Activated CD4-positive, CD25-positive, alpha-beta regulatory T cell treated with anti-CD3 and anti-CD28 coated beads, Interleukin-2, amount 50 U/mL, for 72 hours (primary cell): ENCODE results near the gene ROBO4.

Experiments used
- DNase-seq: peaks from one replicate; pipeline ENCODE4 v3.0.0; 2021

The ROBO4 gene

DNA sequence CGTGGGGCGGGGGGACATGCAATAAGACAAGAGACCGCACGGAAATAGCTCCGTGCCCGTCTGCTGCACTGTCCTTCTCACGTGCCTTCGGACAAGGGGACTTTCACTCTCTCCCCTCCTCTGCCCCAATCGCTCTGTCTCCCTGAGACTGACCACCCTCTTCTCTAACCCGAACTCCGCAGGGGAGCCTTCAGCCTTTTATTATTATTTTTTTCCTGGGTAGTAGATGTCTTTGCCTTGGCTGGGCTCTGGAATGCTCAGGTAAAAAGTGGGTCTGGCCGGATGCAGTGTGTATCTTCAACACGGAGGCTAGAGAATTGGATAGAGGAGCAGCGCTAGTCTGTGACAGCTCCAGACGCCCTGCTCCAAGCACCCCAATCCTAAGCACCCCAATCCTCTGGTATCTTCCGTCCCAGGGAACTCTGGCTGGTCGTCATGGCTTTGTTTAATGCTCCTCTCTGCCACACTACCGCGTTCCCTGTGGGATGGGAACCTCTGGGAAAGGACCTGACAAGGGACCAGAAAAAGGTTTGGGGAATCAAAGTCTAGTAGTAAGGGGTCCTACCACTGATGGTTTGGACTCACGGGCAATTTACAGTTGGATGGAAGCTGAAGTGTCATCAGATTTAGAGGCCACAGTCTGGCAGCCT lies 57.6 kb downstream of the ROBO4 start:
- DNase-seq: no peak

DNA sequence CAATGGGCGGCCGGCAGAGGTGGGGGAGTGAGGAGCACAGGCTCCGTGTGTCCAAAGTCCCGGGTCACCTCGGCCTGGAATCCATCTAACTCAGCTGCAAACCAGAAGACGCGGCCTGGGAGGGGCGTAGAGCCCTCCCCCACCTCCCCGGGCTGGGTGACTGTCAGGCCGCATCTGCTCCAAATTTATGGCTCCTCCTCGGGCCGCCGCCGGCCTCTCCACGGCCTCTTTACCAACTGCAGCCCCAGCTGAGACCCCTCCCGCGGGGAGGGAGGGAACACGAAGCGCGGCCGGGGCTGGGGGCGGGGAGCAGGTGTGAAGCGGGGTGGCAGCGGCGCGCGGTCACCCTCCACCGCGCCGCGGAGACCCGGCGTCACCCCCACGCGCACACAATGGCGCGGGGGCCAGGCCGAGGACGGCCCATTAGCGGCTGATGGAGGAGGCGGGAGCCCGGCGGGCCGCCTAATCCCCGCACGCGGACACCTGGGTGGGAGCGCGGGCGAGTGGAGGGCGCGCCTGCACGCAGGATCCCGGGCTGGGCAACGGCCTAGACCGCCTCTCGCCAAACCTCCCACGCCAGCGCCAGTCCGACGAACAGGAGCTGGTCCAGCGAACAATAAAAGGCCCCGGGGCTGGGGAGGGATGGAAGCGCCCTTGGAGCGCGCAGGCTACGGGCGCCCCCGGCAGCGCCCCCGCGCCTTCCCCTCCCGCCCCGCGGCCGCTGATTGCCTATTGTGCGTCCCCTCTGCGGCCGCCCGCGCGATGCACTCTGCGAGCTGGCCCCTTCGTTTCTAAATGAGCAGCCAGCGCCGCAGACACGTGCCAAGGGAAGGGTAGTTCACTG lies 58.3 kb downstream of the ROBO4 start:
- DNase-seq: no peak

DNA sequence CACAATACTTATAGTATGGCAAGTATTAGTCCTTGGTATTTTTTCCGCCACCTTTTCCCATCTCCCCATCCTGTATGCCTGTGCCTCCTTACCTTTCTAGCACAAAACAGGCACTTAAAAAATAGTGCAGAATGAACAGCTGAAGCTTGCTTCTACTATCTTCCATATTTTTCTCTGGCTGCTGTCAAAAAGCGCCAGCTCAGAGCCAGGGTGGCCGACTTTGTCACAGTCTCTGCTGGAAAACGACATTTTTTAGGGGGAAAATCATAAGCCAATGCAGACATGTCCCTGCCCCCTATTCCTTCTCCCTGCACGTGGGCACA lies 58.9 kb downstream of the ROBO4 start:
- DNase-seq: no peak

DNA sequence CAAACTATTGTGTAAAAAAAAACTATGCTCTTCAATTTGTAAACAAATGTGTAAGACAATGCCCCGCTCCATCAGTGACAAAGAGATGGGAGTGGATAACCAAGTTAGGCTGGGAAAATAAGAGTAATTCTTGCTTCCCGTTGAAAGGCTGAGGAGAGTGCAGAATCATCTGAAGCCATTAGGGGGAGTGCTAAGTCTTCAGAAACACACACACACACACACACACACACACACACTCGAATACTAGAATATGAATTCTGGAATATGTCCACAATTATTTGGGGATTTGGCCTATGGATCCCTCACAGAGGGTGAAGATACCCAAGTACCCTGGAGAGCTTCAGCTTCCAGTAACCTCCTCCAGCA lies 60.2 kb downstream of the ROBO4 start:
- no peak for DNase-seq

GRCh38 chr11:124835918-124836317 lies 61.7 kb downstream of the ROBO4 start:
- no peak for DNase-seq

DNA sequence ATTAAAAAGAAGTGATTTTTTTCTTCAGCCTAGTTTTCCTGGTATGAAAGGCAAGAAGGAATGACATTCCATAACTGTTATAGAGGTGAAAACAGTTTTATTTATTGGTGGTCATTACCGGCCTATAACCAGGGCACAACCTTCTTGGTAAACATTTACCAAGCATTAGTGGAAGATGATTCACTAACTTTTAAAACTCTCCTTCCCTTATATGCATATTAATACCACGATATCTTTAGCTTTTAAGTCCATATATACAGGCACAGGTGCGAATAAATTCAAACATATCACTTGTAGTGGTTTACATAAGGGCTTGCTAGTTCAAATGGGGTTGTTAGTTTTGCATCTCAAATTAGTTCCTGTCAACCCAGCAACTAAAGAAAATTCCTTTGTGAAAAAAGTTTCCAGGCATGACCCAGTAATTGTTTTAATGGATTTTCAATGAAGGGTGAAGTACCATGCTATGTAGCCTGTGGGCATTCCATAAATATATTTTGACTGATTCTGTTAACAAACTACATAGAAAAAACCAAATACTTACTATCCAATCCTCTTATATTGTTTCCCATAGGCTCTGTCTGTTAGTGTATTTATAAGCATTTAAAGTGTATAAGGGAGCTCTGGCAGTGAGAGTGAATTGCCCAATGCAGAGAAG lies 63.0 kb downstream of the ROBO4 start:
- no peak for DNase-seq
